ENCODE data around the gene ERP44. TPM values are rescaled to one million over a fixed set of nuclear protein-coding genes. Genes with fewer than 3 reads are reported as not detected.
"Not testable (repeated sequence)": the region's sequence is repeated elsewhere in the genome, so short reads cannot be mapped to it uniquely, and the experiment has no call there.

The ERP44 gene
- polyA plus RNA-seq, 4 donors: 33.0 to 40.2 (median 35.7) TPM

GRCh38 chr9:100101608-100102007, 2.8 kb upstream of the ERP44 start:
- DNase-seq (ENCODE audit: low read depth in 4 of 4, low spot score in 2 of 4): no peak

- no peak for DNase-seq (ENCODE audit: low read depth in 4 of 4, low spot score in 2 of 4)
Measured at GRCh38 chr9:100100146-100100667, 1.4 kb upstream of the ERP44 start.

- DNase-seq (ENCODE audit: low read depth in 4 of 4, low spot score in 2 of 4): no peak
Measured at GRCh38 chr9:100099722-100100042, 882 bp upstream of the ERP44 start.

- DNase-seq (ENCODE audit: low read depth in 4 of 4, low spot score in 2 of 4): peak; percentile 1 to 50 (median 24)
Measured at GRCh38 chr9:100098046-100098886, 534 bp downstream of the ERP44 start.

GRCh38 chr9:100096378-100096916, 2.4 kb downstream of the ERP44 start:
- no peak for DNase-seq (ENCODE audit: low read depth in 4 of 4, low spot score in 2 of 4)

- DNase-seq (ENCODE audit: low read depth in 4 of 4, low spot score in 2 of 4): not testable (repeated sequence)
Measured at GRCh38 chr9:100094411-100094810, 4.4 kb downstream of the ERP44 start.

GRCh38 chr9:100092066-100092465, 6.7 kb downstream of the ERP44 start:
- DNase-seq (ENCODE audit: low read depth in 4 of 4, low spot score in 2 of 4): no peak

GRCh38 chr9:100091650-100092049, 7.2 kb downstream of the ERP44 start:
- no peak for DNase-seq (ENCODE audit: low read depth in 4 of 4, low spot score in 2 of 4)

GRCh38 chr9:100090880-100091279, 7.9 kb downstream of the ERP44 start:
- DNase-seq (ENCODE audit: low read depth in 4 of 4, low spot score in 2 of 4): no peak

- DNase-seq (ENCODE audit: low read depth in 4 of 4, low spot score in 2 of 4): no peak
Measured at GRCh38 chr9:100088202-100088601, 10.6 kb downstream of the ERP44 start.

- DNase-seq (ENCODE audit: low read depth in 4 of 4, low spot score in 2 of 4): no peak
Measured at GRCh38 chr9:100087218-100087617, 11.6 kb downstream of the ERP44 start.

GRCh38 chr9:100086097-100086635, 12.6 kb downstream of the ERP44 start:
- no peak for DNase-seq (ENCODE audit: low read depth in 4 of 4, low spot score in 2 of 4)

- DNase-seq (ENCODE audit: low read depth in 4 of 4, low spot score in 2 of 4): no peak
Measured at GRCh38 chr9:100084734-100085133, 14.1 kb downstream of the ERP44 start.

GRCh38 chr9:100084128-100084453, 14.7 kb downstream of the ERP44 start:
- DNase-seq (ENCODE audit: low read depth in 4 of 4, low spot score in 2 of 4): no peak

GRCh38 chr9:100083448-100084127, 15.2 kb downstream of the ERP44 start:
- DNase-seq (ENCODE audit: low read depth in 4 of 4, low spot score in 2 of 4): no peak

- no peak for DNase-seq (ENCODE audit: low read depth in 4 of 4, low spot score in 2 of 4)
Measured at GRCh38 chr9:100082782-100083181, 16.0 kb downstream of the ERP44 start.

- DNase-seq (ENCODE audit: low read depth in 4 of 4, low spot score in 2 of 4): not testable (repeated sequence)
Measured at GRCh38 chr9:100076256-100076655, 22.5 kb downstream of the ERP44 start.

GRCh38 chr9:100074989-100075388, 23.8 kb downstream of the ERP44 start:
- DNase-seq (ENCODE audit: low read depth in 4 of 4, low spot score in 2 of 4): no peak

- DNase-seq (ENCODE audit: low read depth in 4 of 4, low spot score in 2 of 4): no peak
Measured at GRCh38 chr9:100074093-100074492, 24.7 kb downstream of the ERP44 start.

- no peak for DNase-seq (ENCODE audit: low read depth in 4 of 4, low spot score in 2 of 4)
Measured at GRCh38 chr9:100072805-100073204, 26.0 kb downstream of the ERP44 start.

- no peak for DNase-seq (ENCODE audit: low read depth in 4 of 4, low spot score in 2 of 4)
Measured at GRCh38 chr9:100071271-100071670, 27.5 kb downstream of the ERP44 start.
